Heart right ventricle (tissue), 16 donors: ENCODE data around the gene LRRC1. TPM values are rescaled to one million over a fixed set of nuclear protein-coding genes. Genes with fewer than 3 reads are reported as not detected.

Experiments used
- ATAC-seq, 8 donors: fragments of 200-7000 bp; cut with Tn5 transposase; one replicate each; pipeline ENCODE4 v1.9.1; 2020; ENCODE audit warnings: mild to moderate bottlenecking in 8 of 8, moderate library complexity in 8 of 8, moderate number of reproducible peaks in 1 of 8
- DNase-seq, 2 donors: peaks; one replicate each; pipeline ENCODE4 v3.0.0-alpha.2; 2020
- H3K27ac ChIP-seq, 10 donors: fragments of 200-600 bp; sonication (generic) in 2 of 10; one replicate each; pipeline versions ENCODE4 v1.5.0 to v1.8.0; 2020 to 2022; ENCODE audit warnings: mild to moderate bottlenecking in 3 of 10
- H3K27me3 ChIP-seq, 7 donors: fragments of 200-600 bp; one replicate each; pipeline ENCODE4 v1.8.0; 2021 to 2022; ENCODE audit warnings: mild to moderate bottlenecking in 2 of 7
- H3K36me3 ChIP-seq, 9 donors: fragments of 200-600 bp; sonication (generic) in 1 of 9; one replicate each; pipeline versions ENCODE4 v1.5.0 to v1.8.0; 2020 to 2022; ENCODE audit warnings: mild to moderate bottlenecking in 2 of 9
- H3K4me1 ChIP-seq, 9 donors: fragments of 200-600 bp; sonication (generic) in 1 of 9; one replicate each; pipeline versions ENCODE4 v1.5.0 to v1.8.0; 2020 to 2022; ENCODE audit warnings: mild to moderate bottlenecking in 4 of 9
- H3K4me3 ChIP-seq, 10 donors: fragments of 200-600 bp; sonication (generic) in 2 of 10; one replicate each; pipeline versions ENCODE4 v1.5.0 to v1.8.0; 2020 to 2022; ENCODE audit warnings: mild to moderate bottlenecking in 7 of 10, moderate library complexity in 2 of 10
- H3K9me3 ChIP-seq, 11 donors: fragments of 200-600 bp in 10 of 11; sonication (generic) in 2 of 11; one replicate each; pipeline versions ENCODE4 v1.5.0 to v1.8.0; 2013 to 2022; ENCODE audit warnings: mild to moderate bottlenecking in 2 of 11, control low read depth in 1 of 11, moderate library complexity in 1 of 11
- CTCF ChIP-seq, 9 donors: fragments of 200-600 bp; sonication (generic) in 2 of 9; IDR thresholded peaks; one replicate each; pipeline versions ENCODE4 v1.5.0 to v1.8.0; 2021 to 2022; ENCODE audit warnings: antibody characterized with exemption in 9 of 9, mild to moderate bottlenecking in 5 of 9, moderate library complexity in 1 of 9
- WGBS, 2 donors: extraction: QIAGEN DNeasy Blood & Tissue Kit; methylation state at CpG; one replicate each; pipeline ENCODE4 v1.1.7; 2013; ENCODE audit warnings: inconsistent platforms in 1 of 2; 5-methylcytosine and 5-hydroxymethylcytosine counted together
- intact Hi-C, 10 donors: fragments of 100-400 bp; cut with DNase I; formaldehyde crosslinking; loops; one replicate each; pipeline versions ENCODE4 v1.11.1 to v1.14.2; 2022
- polyA plus RNA-seq, 2 donors: library from polyadenylated mRNA; stranded (reverse); fragments of 200-250 nt; gene quantifications; one replicate each; pipeline ENCODE4 v1.2.3, GENCODE V29; 2013
- total RNA-seq, 10 donors: library from RNA; stranded (reverse); fragmentation: NEBNext Ultra II Directional in 3 of 10; extraction: Animal tissue kit (Norgen Biotek cat#: 25700) in 3 of 10; gene quantifications; one replicate each; pipeline versions ENCODE4 v1.2.1 to v1.2.4, GENCODE V29; 2021 to 2023
- donor health status: Arrhythmogenic right ventricular cardiomyopathy.
- donor health status: ischemic (EF 13 %, LVEDD 7.1; RV severe dilation, severe dysfunction).
- donor health status: healthy with polysubstance abuse.
- donor health status: DM: no; HTN: yes; CAD: no.
- donor health status: DM: no; HTN: no; CAD: no.
- donor health status: ischemic (EF 25% LVEDD 6.9; RV normal size, moderate dysfunction).
- donor health status: ischemic (EF 25% LVEDD 5.7; RV mildly dilated, moderate dysfunction).
- donor health status: healthy.
- donor health status: DM: yes; HTN: yes; CAD: no.
- donor health status: Ischemic cardiomyopathy.
- donor health status: ischemic (EF 35%, LVEDD 5.7; RV mildly dilated, moderate dysfunction).
- donor health status: nonischemic (EF 11% LVEDD 7.7; RV severe dilation, severe dysfunction).
- donor health status: DM: yes; HTN: yes; CAD: no.
- donor health status: PGD.
- donor health status: ischemic (EF 29% LVEDD 5.4; RV normal size, mild dysfunction).
- donor health status: nonischemic (EF 23%, LVEDD 6.1; RV moderate dilation, normal function).

The LRRC1 gene
- total and polyA plus RNA-seq, 12 donors, result 1.2 to 7.5 (median 4.7) TPM

GRCh38 chr6:53786832-53787231 is 8.0 kb upstream of the LRRC1 start:
- intact Hi-C loops, result no loop called here
- Histone ChIP-seq H3K9me3 (peaks cover 0 to 38% (median 9%) of the 10 kb centered on the region in 11 donors), H3K36me3 (no peaks in the 10 kb centered on the region), H3K4me1 (no peaks in the 10 kb centered on the region), H3K4me3 (no peak overlapping the region), H3K27ac (no peak overlapping the region), H3K27me3 (peaks cover 0 to 3% (median 0%) of the 10 kb centered on the region in 7 donors)
- no peak for TF ChIP-seq CTCF (IDR thresholded peaks at IDR 0.05)
- 94% methylated on average over 1 of the region's 1 CpG for WGBS, 2 donors
- DNase-seq (no peak), ATAC-seq (no peak)

- intact Hi-C loops, result loop anchor here in 7 of 10 donors (5.0 to 10.0 kb wide), 5 partner anchors 66 to 246 kb away; partner anchors contain the start of gene GCLC (in 1 of the 7)
- Histone ChIP-seq H3K27me3 (peaks cover 0 to 26% (median 0%) of the 10 kb centered on the region in 7 donors), H3K9me3 (peaks cover 0 to 29% (median 9%) of the 10 kb centered on the region in 11 donors), H3K4me1 (peaks cover 0 to 21% (median 13%) of the 10 kb centered on the region in 9 donors), H3K4me3 (no peak overlapping the region), H3K36me3 (no peaks in the 10 kb centered on the region), H3K27ac (no peak overlapping the region)
- 49 to 59% methylated on average over 2 of the region's 2 CpGs for WGBS, 2 donors
- DNase-seq (no peak), ATAC-seq (no peak)
- no peak for TF ChIP-seq CTCF (IDR thresholded peaks at IDR 0.05)
Measured at GRCh38 chr6:53790886-53791285, 3.9 kb upstream of the LRRC1 start.

GRCh38 chr6:53792016-53792415 is 2.8 kb upstream of the LRRC1 start:
- WGBS, 2 donors, result 55 to 56% methylated on average over 2 of the region's 2 CpGs
- Histone ChIP-seq H3K27ac (no peak overlapping the region), H3K4me3 (no peak overlapping the region), H3K27me3 (peaks cover 0 to 29% (median 0%) of the 10 kb centered on the region in 7 donors), H3K36me3 (no peaks in the 10 kb centered on the region), H3K4me1 (peaks cover 0 to 32% (median 20%) of the 10 kb centered on the region in 9 donors), H3K9me3 (peaks cover 0 to 29% (median 9%) of the 10 kb centered on the region in 11 donors)
- no peak for ATAC-seq
- TF ChIP-seq CTCF (IDR thresholded peaks at IDR 0.05), result no peak
- intact Hi-C loops, result loop anchor here in 7 of 10 donors (5.0 to 10.0 kb wide), 5 partner anchors 65 to 247 kb away; partner anchors contain the start of gene GCLC (in 1 of the 7)
- DNase-seq, result no peak

GRCh38 chr6:53792973-53793317 is 1.9 kb upstream of the LRRC1 start:
- DNase-seq (no peak), ATAC-seq (no peak)
- Histone ChIP-seq H3K27ac (no peak overlapping the region), H3K27me3 (peaks cover 0 to 29% (median 0%) of the 10 kb centered on the region in 7 donors), H3K36me3 (no peaks in the 10 kb centered on the region), H3K4me3 (peak overlapping the region in 8 of 10 donors; percentile 59 to 96 (median 92)), H3K4me1 (peaks cover 0 to 33% (median 20%) of the 10 kb centered on the region in 9 donors), H3K9me3 (peaks cover 0 to 25% (median 9%) of the 10 kb centered on the region in 11 donors)
- 41 to 52% methylated on average over 3 of the region's 3 CpGs for WGBS, 2 donors
- intact Hi-C loops, result loop anchor here in 7 of 10 donors (5.0 to 10.0 kb wide), 5 partner anchors 64 to 248 kb away; partner anchors contain the start of gene GCLC (in 1 of the 7)
- no peak for TF ChIP-seq CTCF (IDR thresholded peaks at IDR 0.05)
